ENCODE results near the gene FMNL2. TPM values are rescaled to one million over a fixed set of nuclear protein-coding genes. Genes with fewer than 3 reads are reported as not detected.

The FMNL2 gene
- total RNA-seq, 1 donor from 2014 or later: 34.3 TPM

DNA sequence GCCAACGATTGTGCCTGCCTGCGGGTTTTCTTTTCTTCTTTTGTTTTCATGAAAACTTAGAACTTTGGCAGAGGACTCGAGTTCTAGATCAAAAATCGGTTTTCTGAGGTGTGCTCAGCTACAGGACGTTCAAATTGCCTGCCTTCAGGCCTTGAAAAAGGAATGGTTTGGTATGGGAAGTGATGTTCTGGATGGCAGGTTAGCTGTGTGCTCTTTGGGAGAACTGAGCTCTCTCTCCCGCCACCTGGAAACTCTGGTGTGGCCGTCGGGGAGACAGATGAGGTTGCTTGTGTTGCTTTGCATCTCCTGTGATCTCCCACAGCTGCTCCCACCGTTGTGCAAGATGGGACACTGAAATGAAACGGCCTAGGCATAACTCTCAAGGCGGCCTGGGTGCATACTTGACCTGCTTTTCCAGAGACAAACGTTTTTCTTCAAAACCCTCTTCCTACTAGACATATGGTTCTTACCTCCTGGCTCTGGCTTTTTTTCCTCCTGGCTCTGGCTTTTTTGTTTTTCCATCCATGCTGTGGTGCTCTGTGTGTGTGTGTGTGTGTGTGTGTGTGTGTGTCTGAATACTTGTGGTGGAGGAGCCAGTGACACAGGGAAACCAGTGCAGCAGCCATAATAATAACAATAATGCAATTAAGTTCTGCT, 2.0 kb downstream of the FMNL2 start:
- Mint-ChIP-seq H3K36me3 (ENCODE audit: low read depth, unreplicated experiment) (no peaks in the 10 kb centered on the region), H3K4me1 (ENCODE audit: low read depth, unreplicated experiment) (peaks cover 14% of the 10 kb centered on the region), H3K27ac (ENCODE audit: unreplicated experiment) (peak overlapping the region; percentile 63), H3K4me3 (ENCODE audit: unreplicated experiment) (peak overlapping the region; percentile 96), H3K9me3 (ENCODE audit: unreplicated experiment) (no peaks in the 10 kb centered on the region), H3K27me3 (ENCODE audit: low read depth, unreplicated experiment) (peaks cover 9% of the 10 kb centered on the region)
- FAIRE-seq: no peak
- TF ChIP-seq, protein P1, sequence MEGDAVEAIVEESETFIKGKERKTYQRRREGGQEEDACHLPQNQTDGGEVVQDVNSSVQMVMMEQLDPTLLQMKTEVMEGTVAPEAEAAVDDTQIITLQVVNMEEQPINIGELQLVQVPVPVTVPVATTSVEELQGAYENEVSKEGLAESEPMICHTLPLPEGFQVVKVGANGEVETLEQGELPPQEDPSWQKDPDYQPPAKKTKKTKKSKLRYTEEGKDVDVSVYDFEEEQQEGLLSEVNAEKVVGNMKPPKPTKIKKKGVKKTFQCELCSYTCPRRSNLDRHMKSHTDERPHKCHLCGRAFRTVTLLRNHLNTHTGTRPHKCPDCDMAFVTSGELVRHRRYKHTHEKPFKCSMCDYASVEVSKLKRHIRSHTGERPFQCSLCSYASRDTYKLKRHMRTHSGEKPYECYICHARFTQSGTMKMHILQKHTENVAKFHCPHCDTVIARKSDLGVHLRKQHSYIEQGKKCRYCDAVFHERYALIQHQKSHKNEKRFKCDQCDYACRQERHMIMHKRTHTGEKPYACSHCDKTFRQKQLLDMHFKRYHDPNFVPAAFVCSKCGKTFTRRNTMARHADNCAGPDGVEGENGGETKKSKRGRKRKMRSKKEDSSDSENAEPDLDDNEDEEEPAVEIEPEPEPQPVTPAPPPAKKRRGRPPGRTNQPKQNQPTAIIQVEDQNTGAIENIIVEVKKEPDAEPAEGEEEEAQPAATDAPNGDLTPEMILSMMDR (IDR thresholded peaks at IDR 0.05; ENCODE audit: insufficient read depth, low read depth, low read length): no peak
- no peak for TF ChIP-seq EZH2 (IDR thresholded peaks at IDR 0.05; ENCODE audit: insufficient read depth, low read length)
- no peaks in the 10 kb centered on the region for H3K9me3 ChIP-seq (ENCODE audit: insufficient read depth, low read depth, low read length)
- H3K4me2 ChIP-seq (ENCODE audit: low read length): peak overlapping the region; percentile 84
- peaks cover 58% of the 10 kb centered on the region for H4K20me1 ChIP-seq (ENCODE audit: insufficient read depth, low read length)
- no peak overlapping the region for H3K27ac ChIP-seq (ENCODE audit: low read depth, low read length)
- H3K27me3 ChIP-seq (ENCODE audit: insufficient read depth, low read length): peaks cover 6% of the 10 kb centered on the region
- peak overlapping the region; percentile 88 for H2AFZ ChIP-seq (ENCODE audit: low read depth, low read length)
- peak overlapping the region; percentile 68 for H3K4me3 ChIP-seq (ENCODE audit: insufficient read depth, low read depth, low read length)
- no peaks in the 10 kb centered on the region for H3K36me3 ChIP-seq (ENCODE audit: insufficient read depth, low read length)
- peaks cover 65% of the 10 kb centered on the region for H3K79me2 ChIP-seq (ENCODE audit: insufficient read depth, low read length)
- H3K9ac ChIP-seq (ENCODE audit: low read length): peak overlapping the region; percentile 82
- H3K4me1 ChIP-seq (ENCODE audit: insufficient read depth, low read length): peaks cover 6% of the 10 kb centered on the region
- DNase-seq (ENCODE audit: low read depth): peak; percentile 62

DNA sequence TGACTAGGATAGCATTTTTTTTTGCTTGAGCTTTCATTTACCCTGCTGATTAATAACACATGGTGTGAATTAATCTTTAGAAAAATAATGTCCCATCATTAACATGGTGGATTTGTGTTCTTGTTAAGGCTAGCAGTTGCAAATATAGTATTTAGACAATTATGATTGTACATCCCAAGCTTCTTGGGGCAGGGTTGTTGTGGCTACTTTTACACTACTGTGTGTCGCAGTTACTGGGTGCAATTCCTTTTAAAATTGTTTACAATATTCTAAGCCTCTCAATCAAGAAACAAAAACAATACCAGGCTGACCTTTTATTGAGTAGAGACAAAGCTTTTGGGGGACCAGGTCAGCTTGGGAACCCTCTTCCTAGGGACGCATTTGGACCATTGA, 2.5 kb downstream of the FMNL2 start:
- Mint-ChIP-seq H3K4me3 (ENCODE audit: unreplicated experiment) (peak overlapping the region; percentile 96), H3K36me3 (ENCODE audit: low read depth, unreplicated experiment) (no peaks in the 10 kb centered on the region), H3K9me3 (ENCODE audit: unreplicated experiment) (no peaks in the 10 kb centered on the region), H3K27me3 (ENCODE audit: low read depth, unreplicated experiment) (peaks cover 12% of the 10 kb centered on the region), H3K27ac (ENCODE audit: unreplicated experiment) (peak overlapping the region; percentile 63), H3K4me1 (ENCODE audit: low read depth, unreplicated experiment) (peaks cover 14% of the 10 kb centered on the region)
- Histone ChIP-seq H4K20me1 (ENCODE audit: insufficient read depth, low read length) (peaks cover 63% of the 10 kb centered on the region), H3K9me3 (ENCODE audit: insufficient read depth, low read depth, low read length) (no peaks in the 10 kb centered on the region), H3K4me1 (ENCODE audit: insufficient read depth, low read length) (peaks cover 6% of the 10 kb centered on the region), H3K79me2 (ENCODE audit: insufficient read depth, low read length) (peaks cover 70% of the 10 kb centered on the region), H3K27me3 (ENCODE audit: insufficient read depth, low read length) (peaks cover 6% of the 10 kb centered on the region), H3K9ac (ENCODE audit: low read length) (peak overlapping the region; percentile 82), H3K27ac (ENCODE audit: low read depth, low read length) (no peak overlapping the region), H2AFZ (ENCODE audit: low read depth, low read length) (no peak overlapping the region), H3K4me2 (ENCODE audit: low read length) (peak overlapping the region; percentile 84), H3K36me3 (ENCODE audit: insufficient read depth, low read length) (no peaks in the 10 kb centered on the region), H3K4me3 (ENCODE audit: insufficient read depth, low read depth, low read length) (no peak overlapping the region)
- no peak for TF ChIP-seq EZH2 (IDR thresholded peaks at IDR 0.05; ENCODE audit: insufficient read depth, low read length)
- TF ChIP-seq, protein P1 (IDR thresholded peaks at IDR 0.05; ENCODE audit: insufficient read depth, low read depth, low read length): no peak
- no peak for FAIRE-seq
- DNase-seq (ENCODE audit: low read depth): no peak

All from astrocyte (in vitro differentiated cells and primary cell).